ELF-1 (cell line): ENCODE results near the gene AKAP17A.

Experiments
- DNase-seq: peaks from one replicate; pipeline ENCODE4 v3.0.0-alpha.2; 2016; ENCODE audit warnings: low read depth, low spot score

The AKAP17A gene

DNA sequence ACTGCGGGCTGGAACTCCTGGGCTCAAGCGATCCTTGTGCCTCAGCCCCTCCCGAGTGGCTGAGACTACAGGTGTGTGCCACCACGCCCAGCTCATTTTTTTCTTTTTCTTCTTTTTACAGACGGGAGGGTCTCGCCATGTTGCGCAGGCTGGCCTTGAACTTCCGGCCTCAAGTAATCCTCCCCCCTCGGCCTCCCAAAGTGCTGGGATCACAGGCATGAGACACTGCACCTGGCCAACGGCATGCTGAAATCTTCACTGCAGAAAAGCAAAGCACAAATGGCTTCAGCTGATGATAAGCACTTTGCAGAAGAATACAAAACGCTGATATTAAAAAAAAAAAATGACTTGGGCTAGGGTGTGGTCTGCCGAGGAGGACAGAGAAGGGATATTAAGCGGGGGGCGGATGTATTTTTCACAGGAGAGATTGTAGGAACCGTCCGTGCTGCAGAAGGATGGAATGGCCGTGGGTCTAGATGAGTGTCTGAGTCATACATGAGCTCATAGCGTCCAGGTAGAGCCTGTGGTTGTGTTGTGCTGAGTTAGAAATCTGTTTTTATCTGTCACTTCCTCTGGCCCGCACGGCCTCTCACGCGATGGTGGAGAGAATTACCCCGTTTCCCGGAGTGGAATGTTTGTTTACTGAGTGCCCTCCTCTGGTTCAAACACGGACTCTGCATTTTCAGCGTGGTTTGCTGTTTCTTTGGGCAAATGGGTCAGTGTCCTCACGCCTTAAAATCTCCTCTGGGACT lies 8.5 kb upstream of the AKAP17A start:
- no peak for DNase-seq

DNA sequence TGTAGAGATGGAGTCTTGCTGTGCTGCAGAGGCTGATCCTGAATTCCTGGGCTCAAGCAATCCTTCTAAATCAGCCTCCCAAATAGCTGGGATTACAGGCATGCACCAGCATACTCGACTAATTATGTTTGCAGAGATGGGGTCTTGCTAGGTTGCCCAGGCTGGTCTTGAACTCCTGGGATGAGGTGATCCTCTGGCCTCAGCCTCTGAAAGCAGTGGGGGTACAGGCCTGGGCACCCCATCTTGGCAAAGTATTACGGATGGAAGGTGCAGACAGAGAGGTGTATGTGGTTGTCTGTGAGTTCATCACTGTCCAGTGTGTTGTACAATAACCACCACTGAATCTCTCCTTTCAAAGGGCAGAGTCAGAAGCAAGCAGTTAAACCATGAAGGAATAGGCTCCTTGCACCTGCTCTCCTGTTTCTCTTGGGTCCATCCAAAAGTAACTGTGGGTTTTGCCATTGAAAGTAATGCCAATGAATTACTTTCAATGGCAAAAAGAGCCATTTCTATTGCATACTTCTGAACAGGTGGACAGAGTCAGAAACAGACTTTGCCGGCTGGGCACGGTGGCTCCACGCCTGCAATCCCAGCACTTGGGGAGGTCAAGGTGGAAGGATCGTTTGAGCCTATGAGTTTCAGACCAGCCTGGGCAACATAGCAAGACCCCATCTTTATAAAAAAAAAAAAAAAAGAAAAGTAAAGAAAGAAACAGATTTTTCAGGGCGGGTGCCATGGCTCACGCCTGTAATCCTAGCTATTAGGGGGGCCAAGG lies 7.0 kb upstream of the AKAP17A start:
- no peak for DNase-seq

DNA sequence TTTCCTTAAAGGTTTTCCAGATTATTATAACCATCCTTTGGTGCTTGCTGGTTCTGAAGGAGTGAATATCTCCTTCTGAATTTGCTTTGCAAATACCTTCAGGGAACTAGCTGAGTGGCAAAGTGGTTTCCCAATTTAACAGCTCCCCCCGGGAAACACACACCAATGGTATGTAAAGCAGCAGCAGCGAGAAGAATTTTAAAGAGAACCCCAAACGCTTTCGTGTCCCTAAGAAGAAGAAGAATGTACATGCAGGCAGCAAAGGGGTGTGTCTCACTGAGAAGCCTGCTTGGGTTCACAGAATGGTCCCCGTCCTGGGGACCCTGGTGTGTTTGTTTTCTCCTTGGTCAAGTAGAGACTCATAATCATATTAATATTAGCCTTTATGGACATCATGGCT lies 4.2 kb upstream of the AKAP17A start:
- no peak for DNase-seq

DNA sequence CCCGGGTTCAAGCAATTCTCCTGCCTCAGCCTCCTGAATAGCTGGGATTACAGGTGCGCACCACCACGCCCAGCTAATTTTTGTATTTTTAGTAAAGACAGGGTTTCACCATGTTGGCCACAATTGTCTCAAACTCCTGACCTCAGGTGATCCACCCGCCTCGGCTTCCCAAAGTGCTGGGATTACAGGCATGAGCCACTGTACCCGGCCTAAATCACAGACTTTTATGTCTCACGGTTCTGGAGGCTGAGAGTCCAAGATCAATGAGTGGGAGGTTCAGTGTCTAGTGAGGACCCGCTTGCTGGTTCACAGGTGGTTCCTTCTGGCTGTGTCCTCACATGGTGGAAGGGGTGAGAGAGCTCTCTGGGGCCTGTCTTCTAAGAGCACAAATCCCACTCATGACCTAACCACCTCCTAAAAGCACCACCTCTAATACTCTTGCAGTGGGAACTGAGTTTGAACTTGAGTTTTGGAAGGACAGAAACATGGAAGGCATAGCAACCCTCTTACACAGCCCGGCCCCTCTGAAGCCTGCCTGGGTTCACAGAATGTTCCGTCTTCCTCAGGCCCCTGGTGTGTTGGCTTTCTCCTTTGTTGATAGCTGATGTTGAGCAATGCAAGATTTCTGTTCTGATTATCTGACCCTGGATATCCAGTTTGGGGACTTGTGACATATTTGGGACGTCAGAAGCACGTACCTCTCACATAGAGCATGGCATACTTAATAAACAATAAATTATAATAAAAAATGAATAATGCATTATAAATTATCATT lies 1.9 kb upstream of the AKAP17A start:
- DNase-seq: no peak

- DNase-seq: no peak
Measured at GRCh38 chrX:1591863-1592469, 562 bp downstream of the AKAP17A start.

DNA sequence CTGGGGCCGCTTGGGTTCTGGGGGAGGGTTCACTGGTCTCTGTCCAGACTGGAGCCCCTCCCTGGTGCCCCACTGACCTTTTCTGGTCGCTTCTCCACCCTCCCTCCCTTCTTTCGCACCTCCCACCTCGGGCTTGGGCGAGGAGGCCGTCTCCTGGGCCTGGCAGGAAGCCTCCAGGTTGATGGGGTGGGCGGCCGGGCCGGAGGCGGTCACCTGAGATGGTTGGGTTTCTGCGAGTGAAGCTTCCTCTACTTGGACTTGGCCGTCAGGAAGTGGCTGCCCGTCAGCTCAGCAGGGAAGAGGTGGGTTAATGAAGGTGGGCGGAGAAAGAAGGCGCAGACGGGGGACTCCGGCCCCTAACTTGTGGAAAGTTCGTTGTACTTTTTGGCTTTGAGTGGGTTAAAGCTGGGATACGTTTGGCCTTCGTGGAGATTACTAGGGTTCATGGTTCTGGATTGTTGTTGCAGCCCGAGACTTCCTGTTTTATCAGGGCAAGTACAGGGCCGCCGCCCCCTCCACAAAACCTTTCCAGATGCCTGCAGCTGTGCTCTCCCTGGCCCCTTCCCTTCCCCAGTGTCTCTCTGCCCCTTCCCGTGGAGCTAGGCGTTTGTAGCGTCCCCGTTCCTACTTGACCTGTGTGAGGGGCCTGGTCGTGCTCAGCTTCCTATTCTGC lies 1.2 kb downstream of the AKAP17A start:
- DNase-seq: peak; percentile 49

DNA sequence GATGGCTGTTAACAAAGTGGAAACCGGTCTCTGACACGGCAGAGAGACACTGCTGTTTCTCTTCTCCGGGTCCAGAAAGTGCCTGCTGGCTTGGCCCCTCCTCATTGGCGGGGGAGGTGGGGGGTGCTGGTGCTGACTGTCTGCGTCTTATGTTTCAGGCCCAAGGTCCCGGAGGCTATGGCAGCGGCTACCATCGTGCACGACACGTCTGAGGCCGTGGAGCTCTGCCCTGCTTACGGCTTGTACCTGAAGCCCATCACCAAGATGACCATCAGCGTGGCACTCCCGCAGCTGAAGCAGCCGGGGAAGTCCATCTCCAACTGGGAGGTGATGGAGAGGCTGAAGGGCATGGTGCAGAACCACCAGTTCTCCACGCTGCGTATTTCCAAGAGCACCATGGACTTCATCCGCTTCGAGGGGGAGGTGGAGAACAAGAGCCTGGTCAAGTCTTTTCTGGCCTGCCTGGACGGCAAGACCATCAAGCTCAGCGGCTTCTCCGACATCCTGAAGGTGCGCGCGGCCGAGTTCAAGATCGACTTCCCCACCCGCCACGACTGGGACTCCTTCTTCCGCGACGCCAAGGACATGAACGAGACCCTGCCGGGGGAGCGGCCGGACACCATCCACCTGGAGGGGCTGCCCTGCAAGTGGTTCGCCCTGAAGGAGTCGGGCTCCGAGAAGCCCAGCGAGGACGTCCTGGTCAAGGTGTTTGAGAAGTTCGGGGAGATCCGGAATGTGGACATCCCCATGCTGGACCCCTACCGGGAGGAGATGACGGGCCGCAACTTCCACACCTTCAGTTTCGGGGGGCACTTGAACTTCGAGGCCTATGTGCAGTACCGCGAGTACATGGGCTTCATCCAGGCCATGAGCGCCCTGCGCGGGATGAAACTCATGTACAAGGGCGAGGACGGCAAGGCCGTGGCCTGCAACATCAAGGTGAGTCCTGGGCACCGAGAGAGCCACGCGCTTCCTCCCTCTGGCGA lies 2.2 kb downstream of the AKAP17A start:
- DNase-seq: peak; percentile 1

DNA sequence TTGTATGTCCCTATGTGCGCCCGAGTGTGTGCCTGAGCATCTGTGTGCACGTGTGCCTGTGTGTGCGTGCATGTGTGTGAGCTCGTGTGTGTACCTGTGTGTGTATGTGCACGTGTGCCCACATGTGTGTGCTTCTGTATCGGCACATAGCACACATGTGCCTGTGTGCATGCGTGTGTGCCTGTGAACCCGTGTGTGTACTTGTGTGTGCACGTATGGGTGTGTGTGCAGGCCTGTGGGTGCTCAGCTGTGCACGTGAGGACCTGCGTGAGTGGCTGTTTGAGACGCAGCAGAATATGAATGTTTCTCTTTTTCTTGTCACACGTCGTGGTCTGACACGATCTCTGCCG lies 4.3 kb downstream of the AKAP17A start:
- DNase-seq: no peak

- DNase-seq: peak; percentile 0
Measured at GRCh38 chrX:1596676-1597344, 5.4 kb downstream of the AKAP17A start.

DNA sequence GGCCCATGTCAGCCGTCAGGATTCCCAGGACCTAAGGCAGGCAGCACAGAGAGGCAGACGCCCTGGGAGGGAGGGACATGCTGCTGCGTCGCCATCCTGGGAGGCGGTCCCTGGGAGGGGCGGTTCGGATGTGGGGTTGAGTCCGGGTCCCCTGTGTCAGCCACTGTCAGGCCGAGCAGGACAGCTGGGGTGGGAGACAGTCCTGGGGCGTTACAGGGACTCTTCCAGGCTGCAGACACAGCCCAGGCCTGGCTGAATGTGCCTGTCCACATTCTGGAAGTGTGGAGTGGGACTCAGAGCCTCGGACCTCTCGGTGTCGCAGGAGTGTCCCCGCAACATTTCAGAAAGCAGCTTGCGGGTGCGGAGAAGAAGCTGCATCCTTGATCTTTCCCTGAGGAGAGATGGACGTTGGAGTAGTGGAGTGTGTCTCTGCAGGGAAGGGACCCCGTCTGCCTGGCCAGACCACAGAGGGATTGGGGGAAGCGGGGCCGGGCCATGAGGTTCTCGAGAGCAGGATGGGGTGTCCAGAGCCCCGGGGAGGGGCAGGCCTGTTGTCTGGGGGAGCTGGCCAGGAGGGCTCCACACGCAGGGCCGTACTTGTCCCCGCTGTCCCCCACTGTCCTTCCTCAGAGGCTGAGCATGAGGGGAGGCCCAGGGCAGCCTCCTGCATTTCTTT lies 6.1 kb downstream of the AKAP17A start:
- peak; percentile 2 for DNase-seq

GRCh38 chrX:1598021-1598875 lies 6.8 kb downstream of the AKAP17A start:
- DNase-seq: peak; percentile 13

- peak; percentile 0 for DNase-seq
Measured at GRCh38 chrX:1598876-1599790, 7.7 kb downstream of the AKAP17A start.

DNA sequence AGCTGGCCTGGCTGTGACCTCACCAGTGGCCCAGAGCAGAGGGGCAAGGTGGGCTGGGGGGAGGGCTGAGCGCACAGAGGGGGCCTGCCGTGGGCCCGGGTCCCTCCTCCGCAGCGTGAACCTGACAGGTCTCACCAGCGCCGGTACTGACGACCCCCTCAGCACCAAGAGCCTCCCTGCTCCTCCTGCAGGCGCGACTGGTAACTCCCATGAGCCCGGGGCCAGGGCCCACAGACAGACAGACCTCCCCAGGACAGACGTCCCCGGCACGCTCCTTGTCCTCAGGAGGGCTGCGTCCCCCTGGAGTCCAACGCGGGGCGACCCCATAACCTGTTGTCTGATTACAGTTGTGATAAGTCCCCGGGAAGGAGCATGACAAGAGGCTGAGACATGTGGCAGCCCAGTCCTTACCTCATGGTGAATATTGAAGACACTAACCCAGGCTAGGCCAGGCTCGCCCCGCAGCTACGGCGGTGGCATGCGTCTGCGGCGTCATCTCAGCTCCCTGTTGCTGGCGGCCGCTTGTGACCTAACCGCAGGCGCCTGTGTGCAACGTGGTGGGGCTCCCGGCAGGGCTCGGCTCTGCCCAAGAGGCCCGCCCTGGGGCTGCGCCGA lies 8.5 kb downstream of the AKAP17A start:
- peak; percentile 5 for DNase-seq

- DNase-seq: no peak
Measured at GRCh38 chrX:1600406-1601050, 9.1 kb downstream of the AKAP17A start.

DNA sequence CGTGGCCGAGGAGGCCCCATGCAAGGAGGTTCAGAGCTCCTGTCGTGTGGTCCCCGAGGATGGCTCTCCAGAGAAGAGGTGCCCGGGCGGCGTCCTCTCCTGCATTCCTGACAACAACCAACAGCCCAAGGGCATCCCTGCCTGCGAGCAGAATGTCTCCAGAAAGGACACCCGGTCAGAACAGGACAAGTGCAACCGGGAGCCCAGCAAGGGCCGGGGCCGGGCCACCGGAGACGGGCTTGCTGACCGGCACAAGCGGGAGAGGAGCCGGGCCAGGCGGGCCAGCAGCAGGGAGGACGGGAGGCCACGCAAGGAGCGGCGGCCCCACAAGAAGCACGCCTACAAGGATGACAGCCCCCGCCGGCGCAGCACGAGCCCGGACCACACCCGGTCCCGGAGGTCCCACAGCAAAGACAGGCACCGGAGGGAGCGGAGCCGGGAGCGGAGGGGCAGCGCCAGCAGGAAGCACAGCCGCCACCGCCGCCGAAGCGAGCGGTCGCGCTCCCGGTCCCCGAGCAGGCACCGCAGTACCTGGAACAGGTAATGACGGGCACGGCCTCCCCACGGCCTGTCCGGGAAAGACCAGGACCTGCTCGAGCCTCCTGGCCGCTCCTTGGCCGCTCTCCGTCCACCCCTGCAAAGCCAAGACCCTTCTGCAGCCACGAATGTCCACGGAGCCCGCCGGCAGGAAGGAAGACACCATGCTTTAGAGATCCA lies 9.8 kb downstream of the AKAP17A start:
- DNase-seq: no peak

- DNase-seq: peak; percentile 1
Measured at GRCh38 chrX:1601768-1602085, 10.3 kb downstream of the AKAP17A start.
